ENCODE measurements around the gene TIMM10B. TPM values are rescaled to one million over a fixed set of nuclear protein-coding genes. Genes with fewer than 3 reads are reported as not detected.

Gene TIMM10B
- total and polyA plus RNA-seq, 9 of the 15 experiments (the other 6 are each of a cell fraction or from before 2014, with no cell fraction given), result 43.2 to 163 (median 57.0) TPM

DNA sequence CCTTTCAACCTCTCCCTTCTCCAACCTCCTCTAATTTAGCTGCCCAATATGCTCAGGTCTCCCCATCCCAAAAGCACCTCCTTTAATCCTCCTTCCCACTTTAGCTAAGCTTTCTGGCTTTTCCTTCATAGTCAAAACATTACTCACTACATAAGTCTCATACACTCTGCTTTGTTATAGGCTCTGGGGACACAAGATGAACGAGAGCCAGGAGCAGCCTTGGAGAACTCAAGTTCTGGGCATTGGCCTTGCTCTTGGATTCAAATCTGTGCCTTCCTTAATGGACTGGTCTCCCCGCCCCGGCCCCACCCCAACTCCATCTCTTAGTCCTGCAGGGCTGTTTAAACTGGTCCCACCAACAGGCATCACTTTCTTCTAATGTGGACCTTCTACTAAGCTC lies 29.1 kb upstream of the TIMM10B start (continued):
- TF ChIP-seq, protein P1, sequence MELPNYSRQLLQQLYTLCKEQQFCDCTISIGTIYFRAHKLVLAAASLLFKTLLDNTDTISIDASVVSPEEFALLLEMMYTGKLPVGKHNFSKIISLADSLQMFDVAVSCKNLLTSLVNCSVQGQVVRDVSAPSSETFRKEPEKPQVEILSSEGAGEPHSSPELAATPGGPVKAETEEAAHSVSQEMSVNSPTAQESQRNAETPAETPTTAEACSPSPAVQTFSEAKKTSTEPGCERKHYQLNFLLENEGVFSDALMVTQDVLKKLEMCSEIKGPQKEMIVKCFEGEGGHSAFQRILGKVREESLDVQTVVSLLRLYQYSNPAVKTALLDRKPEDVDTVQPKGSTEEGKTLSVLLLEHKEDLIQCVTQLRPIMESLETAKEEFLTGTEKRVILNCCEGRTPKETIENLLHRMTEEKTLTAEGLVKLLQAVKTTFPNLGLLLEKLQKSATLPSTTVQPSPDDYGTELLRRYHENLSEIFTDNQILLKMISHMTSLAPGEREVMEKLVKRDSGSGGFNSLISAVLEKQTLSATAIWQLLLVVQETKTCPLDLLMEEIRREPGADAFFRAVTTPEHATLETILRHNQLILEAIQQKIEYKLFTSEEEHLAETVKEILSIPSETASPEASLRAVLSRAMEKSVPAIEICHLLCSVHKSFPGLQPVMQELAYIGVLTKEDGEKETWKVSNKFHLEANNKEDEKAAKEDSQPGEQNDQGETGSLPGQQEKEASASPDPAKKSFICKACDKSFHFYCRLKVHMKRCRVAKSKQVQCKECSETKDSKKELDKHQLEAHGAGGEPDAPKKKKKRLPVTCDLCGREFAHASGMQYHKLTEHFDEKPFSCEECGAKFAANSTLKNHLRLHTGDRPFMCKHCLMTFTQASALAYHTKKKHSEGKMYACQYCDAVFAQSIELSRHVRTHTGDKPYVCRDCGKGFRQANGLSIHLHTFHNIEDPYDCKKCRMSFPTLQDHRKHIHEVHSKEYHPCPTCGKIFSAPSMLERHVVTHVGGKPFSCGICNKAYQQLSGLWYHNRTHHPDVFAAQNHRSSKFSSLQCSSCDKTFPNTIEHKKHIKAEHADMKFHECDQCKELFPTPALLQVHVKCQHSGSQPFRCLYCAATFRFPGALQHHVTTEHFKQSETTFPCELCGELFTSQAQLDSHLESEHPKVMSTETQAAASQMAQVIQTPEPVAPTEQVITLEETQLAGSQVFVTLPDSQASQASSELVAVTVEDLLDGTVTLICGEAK (IDR thresholded peaks at IDR 0.05), result no peak
- TF ChIP-seq, protein P1 (CRISPR knock-in tag; IDR thresholded peaks at IDR 0.05), result no peak
- TF ChIP-seq, protein P2, sequence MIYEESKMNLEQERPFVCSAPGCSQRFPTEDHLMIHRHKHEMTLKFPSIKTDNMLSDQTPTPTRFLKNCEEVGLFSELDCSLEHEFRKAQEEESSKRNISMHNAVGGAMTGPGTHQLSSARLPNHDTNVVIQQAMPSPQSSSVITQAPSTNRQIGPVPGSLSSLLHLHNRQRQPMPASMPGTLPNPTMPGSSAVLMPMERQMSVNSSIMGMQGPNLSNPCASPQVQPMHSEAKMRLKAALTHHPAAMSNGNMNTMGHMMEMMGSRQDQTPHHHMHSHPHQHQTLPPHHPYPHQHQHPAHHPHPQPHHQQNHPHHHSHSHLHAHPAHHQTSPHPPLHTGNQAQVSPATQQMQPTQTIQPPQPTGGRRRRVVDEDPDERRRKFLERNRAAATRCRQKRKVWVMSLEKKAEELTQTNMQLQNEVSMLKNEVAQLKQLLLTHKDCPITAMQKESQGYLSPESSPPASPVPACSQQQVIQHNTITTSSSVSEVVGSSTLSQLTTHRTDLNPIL (CRISPR knock-in tag; IDR thresholded peaks at IDR 0.05), result no peak
- TF ChIP-seq SMARCC2 (IDR thresholded peaks at IDR 0.05; ENCODE audit: low read depth), result no peak
- no peak for TF ChIP-seq MEF2D (tag; conservative IDR thresholded peaks at IDR 0.05; ENCODE audit: low read depth)
